Fibroblast of lung (primary cell): ENCODE results near the gene CFAP57. TPM values are rescaled to one million over a fixed set of nuclear protein-coding genes. Genes with fewer than 3 reads are reported as not detected.

ENCODE experiments used
- DNase-seq, 2 donors: peaks; one replicate each; pipeline versions ENCODE4 v3.0.0 to v3.0.0-alpha.2; 2010; ENCODE audit warnings: low read depth in 2 of 2
- H2AFZ ChIP-seq: 2 replicates; pipeline ENCODE4 v1.5.1; 2012; ENCODE audit warnings: low read length, control low read depth, inconsistent platforms
- H3K27ac ChIP-seq: 2 replicates; pipeline ENCODE4 v1.5.1; 2011; ENCODE audit warnings: low read length, control low read depth; ENCODE audit not compliant: insufficient read depth
- H3K27me3 ChIP-seq: 2 replicates; pipeline ENCODE4 v1.5.1; 2011; ENCODE audit warnings: mild to moderate bottlenecking, low read length; ENCODE audit not compliant: control insufficient read depth, insufficient read depth
- H3K36me3 ChIP-seq: 2 replicates; pipeline ENCODE4 v1.5.1; 2011; ENCODE audit warnings: low read length; ENCODE audit not compliant: control insufficient read depth, insufficient read depth
- H3K4me1 ChIP-seq: 2 replicates; pipeline ENCODE4 v1.5.1; 2011; ENCODE audit warnings: low read length; ENCODE audit not compliant: control insufficient read depth, insufficient read depth; ENCODE audit errors: extremely low read depth
- H3K4me2 ChIP-seq: 2 replicates; pipeline ENCODE4 v1.5.1; 2011; ENCODE audit warnings: low read length, control low read depth; ENCODE audit not compliant: insufficient read depth; ENCODE audit errors: extremely low read depth
- H3K4me3 ChIP-seq, 4 experiments: fragments of 200-600 bp in 1 of 4; sonication (generic) in 1 of 4; replicated peaks in 1 of 4; 2 replicates each; pipeline ENCODE4 v1.5.1; 2011 to 2016; ENCODE audit warnings: low read length in 4 of 4, low read depth in 3 of 4, mild to moderate bottlenecking in 3 of 4, control low read depth in 2 of 4, inconsistent platforms in 1 of 4, mixed read lengths in 1 of 4; ENCODE audit not compliant: insufficient read depth in 1 of 4; ENCODE audit errors: control extremely low read depth in 1 of 4
- H3K79me2 ChIP-seq: 2 replicates; pipeline ENCODE4 v1.5.1; 2012; ENCODE audit warnings: mild to moderate bottlenecking, low read length, inconsistent platforms; ENCODE audit not compliant: control insufficient read depth, insufficient read depth
- H3K9ac ChIP-seq: 2 replicates; pipeline ENCODE4 v1.5.1; 2011; ENCODE audit warnings: mild to moderate bottlenecking, low read length, control low read depth; ENCODE audit not compliant: insufficient read depth
- H3K9me3 ChIP-seq: 2 replicates; pipeline ENCODE4 v1.5.1; 2012; ENCODE audit warnings: low read depth, low read length; ENCODE audit not compliant: control insufficient read depth, insufficient read depth
- H4K20me1 ChIP-seq: 2 replicates; pipeline ENCODE4 v1.5.1; 2011; ENCODE audit warnings: low read length; ENCODE audit not compliant: control insufficient read depth, insufficient read depth; ENCODE audit errors: extremely low read depth
- CTCF ChIP-seq, 2 donors: IDR thresholded peaks in 1 of 2; conservative IDR thresholded peaks in 1 of 2; 1 replicate in 1 of 2; 2 replicates in 1 of 2; pipeline ENCODE4 v1.5.1; 2011 to 2012; ENCODE audit warnings: low read length in 2 of 2, control low read depth in 1 of 2, inconsistent platforms in 1 of 2, low read depth in 1 of 2, mild to moderate bottlenecking in 1 of 2
- EZH2 ChIP-seq: IDR thresholded peaks from 2 replicates; pipeline ENCODE4 v1.5.1; 2012; ENCODE audit warnings: low read length, control low read depth, mild to moderate bottlenecking; ENCODE audit errors: missing control alignments
- polyA plus RNA-seq, 2 donors: library from polyadenylated mRNA; depleted of rRNA in 1 of 2; stranded (reverse) in 1 of 2; unstranded in 1 of 2; fragments of >200 nt; gene quantifications; 2 replicates each; pipeline ENCODE4 v1.2.1, GENCODE V29; 2011 to 2012; ENCODE audit warnings: missing spikeins in 1 of 2
- total RNA-seq: library from RNA; depleted of rRNA; stranded (reverse); fragments of >200 nt; gene quantifications from 2 replicates; pipeline ENCODE4 v1.2.1, GENCODE V29; 2014

Gene CFAP57
- total and polyA plus RNA-seq, 2 donors (not counting 1 experiment from before 2014, with no cell fraction given), result 0.17 to 0.22 TPM

- no peaks in the 10 kb centered on the region for H3K4me1 ChIP-seq
- H4K20me1 ChIP-seq, result no peaks in the 10 kb centered on the region
- no peaks in the 10 kb centered on the region for H3K36me3 ChIP-seq
- H3K27ac ChIP-seq, result no peak overlapping the region
- no peak for TF ChIP-seq CTCF (conservative IDR thresholded peaks at IDR 0.05 in 1 of 2, IDR thresholded peaks at IDR 0.05 in 1 of 2; ENCODE audit: low read depth in 1 of 2, low read length in 2 of 2)
- H3K27me3 ChIP-seq, result no peaks in the 10 kb centered on the region
- no peak overlapping the region for H3K4me2 ChIP-seq
- no peak overlapping the region for H2AFZ ChIP-seq
- no peaks in the 10 kb centered on the region for H3K9me3 ChIP-seq
- no peak overlapping the region for H3K9ac ChIP-seq
- no peaks in the 10 kb centered on the region for H3K79me2 ChIP-seq
- H3K4me3 ChIP-seq, result no peak overlapping the region
- DNase-seq, result no peak
Observed at GRCh38 chr1:43129426-43129825, 42.7 kb upstream of the CFAP57 start.

DNA sequence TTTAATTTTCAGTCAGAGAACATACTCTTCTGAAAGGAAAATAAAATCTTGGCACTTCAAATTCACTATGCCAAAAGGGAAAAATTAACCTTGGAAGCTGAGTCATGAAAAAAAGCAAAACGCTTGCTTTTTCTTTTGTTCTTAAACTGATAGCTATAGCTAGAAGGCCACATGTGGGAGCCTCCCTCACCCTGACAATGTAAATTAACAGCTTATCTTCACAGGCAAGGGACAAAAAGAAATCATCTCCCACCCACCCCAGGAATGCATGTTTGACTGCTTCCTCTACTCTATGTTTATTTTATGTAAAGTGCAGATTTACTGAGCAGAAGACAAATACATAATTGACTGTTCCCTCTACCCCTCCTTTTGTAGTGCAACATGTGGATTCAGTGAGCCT, 38.1 kb upstream of the CFAP57 start:
- H3K27me3 ChIP-seq, result peaks cover 3% of the 10 kb centered on the region
- H3K4me3 ChIP-seq, result no peak overlapping the region
- no peak overlapping the region for H3K27ac ChIP-seq
- H4K20me1 ChIP-seq, result no peaks in the 10 kb centered on the region
- H3K4me1 ChIP-seq, result no peaks in the 10 kb centered on the region
- DNase-seq, result no peak
- no peaks in the 10 kb centered on the region for H3K79me2 ChIP-seq
- no peak overlapping the region for H3K9ac ChIP-seq
- TF ChIP-seq EZH2, result no peak
- no peak for TF ChIP-seq CTCF (conservative IDR thresholded peaks at IDR 0.05 in 1 of 2, IDR thresholded peaks at IDR 0.05 in 1 of 2; ENCODE audit: low read depth in 1 of 2, low read length in 2 of 2)
- H3K9me3 ChIP-seq, result no peaks in the 10 kb centered on the region
- H2AFZ ChIP-seq, result no peak overlapping the region
- H3K4me2 ChIP-seq, result no peak overlapping the region
- H3K36me3 ChIP-seq, result no peaks in the 10 kb centered on the region

DNA sequence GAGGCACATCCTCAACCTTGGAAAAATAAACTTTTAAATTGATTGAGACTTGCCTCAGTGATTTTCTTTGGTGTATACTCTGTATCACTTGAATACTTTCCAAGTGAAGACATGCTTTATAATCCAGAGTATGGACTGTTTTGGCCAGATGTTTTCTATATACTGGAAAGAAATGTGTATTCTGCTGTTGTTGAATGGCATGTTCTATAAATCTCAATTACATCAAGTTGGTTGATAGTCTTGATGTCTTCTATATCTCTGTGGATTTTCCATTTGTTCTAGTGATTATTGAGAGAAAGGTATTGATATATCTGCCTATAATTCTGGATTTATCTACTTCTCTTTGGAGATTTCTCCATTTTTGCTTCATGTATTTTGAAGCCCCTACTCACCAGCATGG, 37.5 kb upstream of the CFAP57 start:
- no peak overlapping the region for H3K27ac ChIP-seq
- H3K9me3 ChIP-seq, result no peaks in the 10 kb centered on the region
- no peak overlapping the region for H3K4me3 ChIP-seq
- no peaks in the 10 kb centered on the region for H3K79me2 ChIP-seq
- TF ChIP-seq EZH2 (no peak), CTCF (conservative IDR thresholded peaks at IDR 0.05 in 1 of 2, IDR thresholded peaks at IDR 0.05 in 1 of 2; ENCODE audit: low read depth in 1 of 2, low read length in 2 of 2) (no peak)
- no peak overlapping the region for H2AFZ ChIP-seq
- H3K4me2 ChIP-seq, result no peak overlapping the region
- no peaks in the 10 kb centered on the region for H4K20me1 ChIP-seq
- H3K9ac ChIP-seq, result no peak overlapping the region
- H3K4me1 ChIP-seq, result no peaks in the 10 kb centered on the region
- peaks cover 3% of the 10 kb centered on the region for H3K27me3 ChIP-seq
- DNase-seq, result no peak
- H3K36me3 ChIP-seq, result no peaks in the 10 kb centered on the region
